ENCODE data around the gene CCDC157. TPM values are rescaled to one million over a fixed set of nuclear protein-coding genes. Genes with fewer than 3 reads are reported as not detected.

Gene CCDC157
- total RNA-seq, 4 donors from 2014 or later = 1.4 to 5.2 (median 3.3) TPM

DNA sequence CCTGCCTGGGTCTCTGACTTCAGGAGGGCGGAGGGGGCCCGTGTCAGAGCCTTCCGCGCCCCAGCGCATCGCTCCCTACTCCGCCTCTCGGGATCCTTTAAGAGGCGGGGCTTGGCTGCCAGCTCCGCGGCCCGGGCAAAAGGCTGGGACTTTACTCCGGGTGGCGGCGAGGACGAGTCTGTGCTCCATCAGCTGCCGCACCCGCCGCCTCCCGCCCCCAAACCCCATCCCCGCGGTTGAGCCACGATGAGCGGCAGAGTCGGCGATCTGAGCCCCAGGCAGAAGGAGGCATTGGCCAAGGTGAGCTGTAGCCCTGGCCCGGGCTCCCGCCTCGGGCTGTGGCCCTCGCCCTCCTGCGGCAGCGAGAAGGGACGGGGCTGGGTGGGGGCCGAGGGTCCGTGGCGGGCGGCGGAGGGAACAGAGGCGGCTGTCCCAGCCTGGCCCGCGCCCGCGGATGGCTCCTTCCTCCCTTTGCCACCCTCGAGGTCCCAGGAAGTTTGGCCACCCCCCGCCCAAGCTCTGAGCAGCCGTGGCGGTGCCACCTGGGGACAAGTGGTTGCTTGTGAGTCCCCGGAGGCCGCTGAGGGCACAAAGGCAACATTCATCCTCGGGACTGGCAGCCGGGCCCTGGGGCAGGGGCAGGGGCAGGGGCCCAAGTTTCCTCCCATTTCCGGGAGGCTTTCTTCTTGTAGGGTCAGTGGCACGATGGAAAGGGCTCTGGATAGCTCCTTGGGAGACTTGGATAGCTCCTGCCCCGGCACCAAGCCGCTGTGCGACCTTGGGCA lies 40.3 kb downstream of the CCDC157 start, which contains the start of gene SEC14L2:
Gene SEC14L2, plus strand, starts transcription at position 148 of the 785 bp plus-strand sequence. Its CDS starts 99 bp downstream, at position 247.
- 9% methylated on average over 5 of the region's 56 CpGs; no CpG with 5 or more reads in 1 of the 2 donors for WGBS, 2 donors (ENCODE audit: low coverage in 1 of 2)
- Histone ChIP-seq H3K27me3 (peaks cover 16% of the 10 kb centered on the region), H3K36me3 (no peaks in the 10 kb centered on the region), H3K27ac (peak within 1 kb of the TSS; percentile 35 to 57 (median 38)), H3K4me1 (peaks cover 3 to 24% (median 17%) of the 10 kb centered on the region in 4 donors), H3K4me3 (peak within 1 kb of the TSS; percentile 45 to 61 (median 50)), H3K9me3 (no peaks in the 10 kb centered on the region)
- intact Hi-C loops (cut with DNase I; ENCODE audit: low total_unique reads) (no loop called here), in situ Hi-C loops (cut with MboI; ENCODE audit: low pct_ligation_motif_present in 1 of 4, low pct_unique_long_range_greater_than_20kb in 1 of 4, low sequenced_read_pairs in 3 of 4) (loop anchor here (10.0 to 25.0 kb wide), 4 partner anchors 90 to 285 kb away; partner anchors contain the start of genes CASTOR1 (in 1 of the 4) and OSM (in 1 of the 4))
- TF ChIP-seq, protein P1, sequence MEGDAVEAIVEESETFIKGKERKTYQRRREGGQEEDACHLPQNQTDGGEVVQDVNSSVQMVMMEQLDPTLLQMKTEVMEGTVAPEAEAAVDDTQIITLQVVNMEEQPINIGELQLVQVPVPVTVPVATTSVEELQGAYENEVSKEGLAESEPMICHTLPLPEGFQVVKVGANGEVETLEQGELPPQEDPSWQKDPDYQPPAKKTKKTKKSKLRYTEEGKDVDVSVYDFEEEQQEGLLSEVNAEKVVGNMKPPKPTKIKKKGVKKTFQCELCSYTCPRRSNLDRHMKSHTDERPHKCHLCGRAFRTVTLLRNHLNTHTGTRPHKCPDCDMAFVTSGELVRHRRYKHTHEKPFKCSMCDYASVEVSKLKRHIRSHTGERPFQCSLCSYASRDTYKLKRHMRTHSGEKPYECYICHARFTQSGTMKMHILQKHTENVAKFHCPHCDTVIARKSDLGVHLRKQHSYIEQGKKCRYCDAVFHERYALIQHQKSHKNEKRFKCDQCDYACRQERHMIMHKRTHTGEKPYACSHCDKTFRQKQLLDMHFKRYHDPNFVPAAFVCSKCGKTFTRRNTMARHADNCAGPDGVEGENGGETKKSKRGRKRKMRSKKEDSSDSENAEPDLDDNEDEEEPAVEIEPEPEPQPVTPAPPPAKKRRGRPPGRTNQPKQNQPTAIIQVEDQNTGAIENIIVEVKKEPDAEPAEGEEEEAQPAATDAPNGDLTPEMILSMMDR (IDR thresholded peaks at IDR 0.05) = no peak
- TF ChIP-seq POLR2A (IDR thresholded peaks at IDR 0.05) = peak; percentile 16
- TF ChIP-seq POLR2AphosphoS5 (IDR thresholded peaks at IDR 0.05) = peak in 2 of 3 donors; percentile 26 to 51
- TF ChIP-seq EP300 (IDR thresholded peaks at IDR 0.05; ENCODE audit: low read depth) = no peak
- DNase-seq = peak; percentile 78

DNA sequence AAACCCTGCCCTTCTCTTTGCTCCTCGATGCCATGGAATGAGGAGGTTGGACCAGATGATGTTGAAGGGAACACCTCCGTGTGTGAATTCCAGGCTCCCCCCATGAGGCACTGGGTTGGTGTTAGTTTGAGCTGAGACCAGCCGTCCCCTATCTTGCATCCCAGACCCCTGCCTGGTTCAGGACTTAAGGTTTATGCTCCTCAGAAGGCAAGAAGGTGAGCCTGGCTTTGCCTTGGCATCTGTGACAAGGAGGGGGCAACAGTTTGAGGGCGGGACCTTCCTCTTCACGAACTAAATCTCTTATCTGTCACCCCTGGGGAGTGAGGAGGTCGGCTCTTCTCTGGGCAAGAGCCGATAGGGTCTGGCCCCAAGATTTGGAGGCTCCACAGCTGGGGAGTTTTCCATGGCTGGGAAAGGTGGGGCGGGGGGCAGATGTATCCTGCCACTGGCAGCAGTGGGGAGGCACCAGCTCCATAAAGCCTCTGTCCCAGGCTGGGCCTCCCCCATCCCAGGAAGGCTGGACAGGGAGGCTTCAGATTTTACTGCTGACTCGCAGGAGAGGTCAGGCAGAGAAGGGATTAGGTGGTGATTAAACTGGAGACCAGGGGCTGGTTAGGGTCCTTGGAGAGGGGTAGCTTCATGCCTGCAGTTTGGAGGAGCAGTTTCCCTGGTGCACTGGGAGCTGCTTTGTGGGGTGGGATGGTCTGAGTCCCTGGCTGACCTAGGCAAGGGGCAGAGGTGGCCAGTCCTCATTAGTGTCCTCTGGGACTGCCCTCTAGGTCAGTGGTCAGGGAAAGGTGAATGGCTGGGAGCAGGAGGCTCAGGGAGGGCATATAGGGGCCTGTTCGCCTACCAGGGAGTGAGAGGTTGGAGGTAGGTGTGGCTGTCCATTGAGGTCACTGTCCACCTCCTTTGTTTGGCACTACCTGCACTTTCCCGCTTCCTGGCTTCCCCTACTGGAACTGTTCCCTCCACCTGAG lies 41.1 kb downstream of the CCDC157 start:
- in situ Hi-C loops (cut with MboI; ENCODE audit: low pct_ligation_motif_present in 1 of 4, low pct_unique_long_range_greater_than_20kb in 1 of 4, low sequenced_read_pairs in 3 of 4) (loop anchor here (10.0 to 25.0 kb wide), 4 partner anchors 89 to 286 kb away; partner anchors contain the start of genes CASTOR1 (in 1 of the 4) and OSM (in 1 of the 4)), intact Hi-C loops (cut with DNase I; ENCODE audit: low total_unique reads) (no loop called here)
- no peaks in the 10 kb centered on the region for H3K36me3 ChIP-seq
- H3K4me3 ChIP-seq = peak overlapping the region; percentile 45 to 61 (median 50)
- no peaks in the 10 kb centered on the region for H3K9me3 ChIP-seq
- peaks cover 3 to 24% (median 17%) of the 10 kb centered on the region in 4 donors for H3K4me1 ChIP-seq
- peak overlapping the region in 3 of 4 donors; percentile 35 to 57 (median 38) for H3K27ac ChIP-seq
- WGBS, 2 donors (ENCODE audit: low coverage in 1 of 2) = 36% methylated on average over 11 of the region's 11 CpGs; no CpG with 5 or more reads in 1 of the 2 donors
- TF ChIP-seq, protein P1 (IDR thresholded peaks at IDR 0.05) = no peak
- TF ChIP-seq POLR2AphosphoS5 (IDR thresholded peaks at IDR 0.05) = no peak
- TF ChIP-seq POLR2A (IDR thresholded peaks at IDR 0.05) = no peak
- TF ChIP-seq EP300 (IDR thresholded peaks at IDR 0.05; ENCODE audit: low read depth) = no peak
- DNase-seq = no peak
- H3K27me3 ChIP-seq = peaks cover 16% of the 10 kb centered on the region

DNA sequence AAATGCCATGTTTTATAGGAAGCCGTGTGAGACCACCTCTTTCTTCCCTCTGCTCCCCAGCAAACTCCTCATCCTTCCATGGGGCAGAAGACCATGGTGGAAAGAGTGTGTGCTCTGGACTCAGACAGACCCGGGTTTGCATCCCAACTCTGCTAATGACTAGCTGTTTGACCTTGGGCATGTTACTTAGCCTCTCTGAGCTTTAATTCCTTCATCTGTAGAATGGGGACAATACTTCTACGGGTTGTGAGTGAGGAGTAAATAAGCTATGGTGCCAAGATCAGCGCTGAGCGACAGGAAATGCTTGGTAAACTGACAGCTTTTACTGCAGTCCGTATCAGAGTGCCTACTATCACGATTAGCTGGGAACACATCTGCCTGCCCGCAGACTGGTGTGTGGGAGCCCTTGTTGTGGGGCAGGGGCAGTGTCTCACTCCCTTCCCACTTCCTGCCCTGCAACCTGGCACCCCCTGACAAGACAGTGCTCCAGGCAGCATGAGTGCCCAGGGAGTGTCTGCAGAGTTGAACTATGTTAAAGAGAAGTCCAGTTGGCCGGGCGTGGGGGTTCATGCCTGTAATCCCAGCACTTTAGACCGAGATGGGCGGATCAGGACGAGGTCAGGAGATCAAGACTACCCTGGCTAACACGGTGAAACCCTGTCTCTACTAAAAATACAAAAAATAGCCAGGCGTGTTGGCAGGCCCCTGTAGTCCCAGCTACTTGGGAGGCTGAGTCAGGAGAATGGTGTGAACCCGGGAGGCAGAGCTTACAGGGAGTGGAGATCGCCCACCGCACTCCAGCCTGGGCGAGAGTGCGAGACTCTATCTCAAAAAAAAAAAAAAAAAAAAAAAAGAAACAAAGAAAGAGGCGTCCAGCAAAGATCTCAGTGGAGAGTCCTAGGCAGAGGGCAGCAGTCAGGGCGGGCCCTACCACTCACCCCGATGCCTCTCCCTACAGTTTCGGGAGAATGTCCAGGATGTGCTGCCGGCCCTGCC lies 42.2 kb downstream of the CCDC157 start:
- Histone ChIP-seq H3K4me1 (peaks cover 3 to 24% (median 17%) of the 10 kb centered on the region in 4 donors), H3K36me3 (no peaks in the 10 kb centered on the region), H3K27ac (no peak overlapping the region), H3K9me3 (no peaks in the 10 kb centered on the region), H3K27me3 (peaks cover 16% of the 10 kb centered on the region), H3K4me3 (no peak overlapping the region)
- WGBS, 2 donors (ENCODE audit: low coverage in 1 of 2) = 32 to 68% methylated on average over 5 to 24 of the region's 25 CpGs
- TF ChIP-seq, protein P1 (IDR thresholded peaks at IDR 0.05) = no peak
- TF ChIP-seq POLR2A (IDR thresholded peaks at IDR 0.05) = no peak
- TF ChIP-seq EP300 (IDR thresholded peaks at IDR 0.05; ENCODE audit: low read depth) = no peak
- TF ChIP-seq POLR2AphosphoS5 (IDR thresholded peaks at IDR 0.05) = no peak
- no peak for DNase-seq
- in situ Hi-C loops (cut with MboI; ENCODE audit: low pct_ligation_motif_present in 1 of 4, low pct_unique_long_range_greater_than_20kb in 1 of 4, low sequenced_read_pairs in 3 of 4) (loop anchor here (10.0 to 25.0 kb wide), 4 partner anchors 88 to 287 kb away; partner anchors contain the start of genes CASTOR1 (in 1 of the 4) and OSM (in 1 of the 4)), intact Hi-C loops (cut with DNase I; ENCODE audit: low total_unique reads) (no loop called here)

Data from transverse colon (tissue), 4 donors.